Measurements from ENCODE around the gene PKDCC.

Gene PKDCC

GRCh38 chr2:42087137-42087856, 39.5 kb downstream of the PKDCC start:
- no peak for DNase-seq (ENCODE audit: low read depth)

GRCh38 chr2:42087857-42088195, 40.0 kb downstream of the PKDCC start:
- DNase-seq (ENCODE audit: low read depth) = no peak

- peak; percentile 46 for DNase-seq (ENCODE audit: low read depth)
Observed at GRCh38 chr2:42089340-42089925, 41.6 kb downstream of the PKDCC start.

GRCh38 chr2:42090216-42090615, 42.4 kb downstream of the PKDCC start:
- no peak for DNase-seq (ENCODE audit: low read depth)

- DNase-seq (ENCODE audit: low read depth) = no peak
Observed at GRCh38 chr2:42091671-42092070, 43.9 kb downstream of the PKDCC start.

- DNase-seq (ENCODE audit: low read depth) = no peak
Observed at GRCh38 chr2:42092084-42092996, 44.5 kb downstream of the PKDCC start.

GRCh38 chr2:42094114-42094513, 46.3 kb downstream of the PKDCC start:
- DNase-seq (ENCODE audit: low read depth) = no peak

- DNase-seq (ENCODE audit: low read depth) = no peak
Observed at GRCh38 chr2:42095923-42096408, 48.1 kb downstream of the PKDCC start.

GRCh38 chr2:42096869-42097591, 49.2 kb downstream of the PKDCC start:
- DNase-seq (ENCODE audit: low read depth) = no peak

GRCh38 chr2:42098571-42099437, 51.0 kb downstream of the PKDCC start:
- DNase-seq (ENCODE audit: low read depth) = peak; percentile 36

- no peak for DNase-seq (ENCODE audit: low read depth)
Observed at GRCh38 chr2:42099438-42100173, 51.8 kb downstream of the PKDCC start.

- DNase-seq (ENCODE audit: low read depth) = no peak
Observed at GRCh38 chr2:42100683-42101205, 52.9 kb downstream of the PKDCC start.

- DNase-seq (ENCODE audit: low read depth) = no peak
Observed at GRCh38 chr2:42101206-42102023, 53.6 kb downstream of the PKDCC start.

- DNase-seq (ENCODE audit: low read depth) = no peak
Observed at GRCh38 chr2:42102024-42102590, 54.3 kb downstream of the PKDCC start.

- DNase-seq (ENCODE audit: low read depth) = no peak
Observed at GRCh38 chr2:42102591-42103450, 55.0 kb downstream of the PKDCC start.

GRCh38 chr2:42103829-42104228, 56.0 kb downstream of the PKDCC start:
- DNase-seq (ENCODE audit: low read depth) = no peak

- DNase-seq (ENCODE audit: low read depth) = no peak
Observed at GRCh38 chr2:42104621-42105020, 56.8 kb downstream of the PKDCC start.

Measured in CMK (cell line).